Right hindlimb (tissue), 1 donor: ENCODE data around the gene GEMIN5.
"Not testable (repeated sequence)": the region's sequence is repeated elsewhere in the genome, so short reads cannot be mapped to it uniquely, and the experiment has no call there.

ENCODE experiments used
- DNase-seq: peaks from one replicate; pipeline ENCODE4 v3.0.0-alpha.2; 2018

GEMIN5 gene, protein sequence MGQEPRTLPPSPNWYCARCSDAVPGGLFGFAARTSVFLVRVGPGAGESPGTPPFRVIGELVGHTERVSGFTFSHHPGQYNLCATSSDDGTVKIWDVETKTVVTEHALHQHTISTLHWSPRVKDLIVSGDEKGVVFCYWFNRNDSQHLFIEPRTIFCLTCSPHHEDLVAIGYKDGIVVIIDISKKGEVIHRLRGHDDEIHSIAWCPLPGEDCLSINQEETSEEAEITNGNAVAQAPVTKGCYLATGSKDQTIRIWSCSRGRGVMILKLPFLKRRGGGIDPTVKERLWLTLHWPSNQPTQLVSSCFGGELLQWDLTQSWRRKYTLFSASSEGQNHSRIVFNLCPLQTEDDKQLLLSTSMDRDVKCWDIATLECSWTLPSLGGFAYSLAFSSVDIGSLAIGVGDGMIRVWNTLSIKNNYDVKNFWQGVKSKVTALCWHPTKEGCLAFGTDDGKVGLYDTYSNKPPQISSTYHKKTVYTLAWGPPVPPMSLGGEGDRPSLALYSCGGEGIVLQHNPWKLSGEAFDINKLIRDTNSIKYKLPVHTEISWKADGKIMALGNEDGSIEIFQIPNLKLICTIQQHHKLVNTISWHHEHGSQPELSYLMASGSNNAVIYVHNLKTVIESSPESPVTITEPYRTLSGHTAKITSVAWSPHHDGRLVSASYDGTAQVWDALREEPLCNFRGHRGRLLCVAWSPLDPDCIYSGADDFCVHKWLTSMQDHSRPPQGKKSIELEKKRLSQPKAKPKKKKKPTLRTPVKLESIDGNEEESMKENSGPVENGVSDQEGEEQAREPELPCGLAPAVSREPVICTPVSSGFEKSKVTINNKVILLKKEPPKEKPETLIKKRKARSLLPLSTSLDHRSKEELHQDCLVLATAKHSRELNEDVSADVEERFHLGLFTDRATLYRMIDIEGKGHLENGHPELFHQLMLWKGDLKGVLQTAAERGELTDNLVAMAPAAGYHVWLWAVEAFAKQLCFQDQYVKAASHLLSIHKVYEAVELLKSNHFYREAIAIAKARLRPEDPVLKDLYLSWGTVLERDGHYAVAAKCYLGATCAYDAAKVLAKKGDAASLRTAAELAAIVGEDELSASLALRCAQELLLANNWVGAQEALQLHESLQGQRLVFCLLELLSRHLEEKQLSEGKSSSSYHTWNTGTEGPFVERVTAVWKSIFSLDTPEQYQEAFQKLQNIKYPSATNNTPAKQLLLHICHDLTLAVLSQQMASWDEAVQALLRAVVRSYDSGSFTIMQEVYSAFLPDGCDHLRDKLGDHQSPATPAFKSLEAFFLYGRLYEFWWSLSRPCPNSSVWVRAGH (N-terminal part only)

DNA sequence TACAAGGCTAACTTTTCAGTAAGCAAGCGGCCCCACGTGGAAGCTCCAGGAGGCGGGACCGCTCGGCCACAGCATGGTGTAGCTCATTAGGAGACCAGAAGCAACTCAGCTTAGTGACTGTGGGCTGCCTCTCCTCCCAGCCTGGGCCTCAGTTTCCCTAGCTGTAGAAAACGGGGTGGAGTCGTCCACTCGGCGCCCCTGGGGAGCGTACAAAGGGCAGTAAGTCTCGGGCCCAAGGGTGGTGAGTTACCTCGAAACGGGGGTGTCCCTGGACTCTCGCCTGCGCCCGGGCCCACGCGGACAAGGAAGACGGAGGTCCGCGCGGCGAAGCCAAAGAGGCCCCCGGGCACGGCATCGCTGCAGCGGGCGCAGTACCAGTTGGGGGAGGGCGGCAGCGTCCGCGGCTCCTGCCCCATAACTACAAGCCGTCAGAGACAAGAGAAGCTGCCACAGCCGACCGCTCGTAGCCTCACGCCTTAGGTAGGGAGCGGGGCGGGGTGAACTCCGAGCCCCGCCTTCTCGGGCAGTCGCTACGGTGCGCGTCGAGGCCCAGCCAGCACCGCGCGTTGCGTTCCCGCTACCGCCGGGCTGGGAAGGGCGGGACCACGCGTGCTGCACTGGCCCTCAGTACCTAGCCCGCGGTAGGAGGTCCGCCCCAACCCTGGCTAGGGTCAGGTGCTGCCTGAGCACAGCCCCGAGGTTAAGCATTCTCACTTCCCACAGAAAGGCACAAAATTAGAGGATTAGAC lies at the start of gene GEMIN5:
Gene GEMIN5, minus strand, starts transcription at position 494 of the 749 bp plus-strand sequence. Its CDS starts 78 bp downstream, at position 416.
- DNase-seq, result peak; percentile 90

DNA sequence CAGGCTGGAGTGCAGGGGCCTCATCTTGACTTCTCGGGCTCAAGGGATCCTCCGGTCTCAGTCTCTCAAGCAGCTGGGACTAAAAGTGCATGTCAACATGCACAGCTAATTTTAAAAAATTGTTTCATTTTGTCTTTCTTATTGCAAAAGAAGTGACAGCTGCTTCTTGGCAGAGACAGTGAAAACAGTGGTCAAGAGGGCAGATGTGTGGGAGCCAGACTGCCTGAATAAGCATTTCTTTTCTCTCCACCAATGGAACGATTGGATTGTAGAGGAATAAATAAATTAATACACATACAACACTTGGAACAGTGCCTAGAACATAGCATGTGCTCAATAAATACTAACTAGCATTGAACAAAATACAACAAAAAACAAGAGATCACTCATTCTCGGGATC lies 48.1 kb upstream of the GEMIN5 start:
- DNase-seq, result no peak

DNA sequence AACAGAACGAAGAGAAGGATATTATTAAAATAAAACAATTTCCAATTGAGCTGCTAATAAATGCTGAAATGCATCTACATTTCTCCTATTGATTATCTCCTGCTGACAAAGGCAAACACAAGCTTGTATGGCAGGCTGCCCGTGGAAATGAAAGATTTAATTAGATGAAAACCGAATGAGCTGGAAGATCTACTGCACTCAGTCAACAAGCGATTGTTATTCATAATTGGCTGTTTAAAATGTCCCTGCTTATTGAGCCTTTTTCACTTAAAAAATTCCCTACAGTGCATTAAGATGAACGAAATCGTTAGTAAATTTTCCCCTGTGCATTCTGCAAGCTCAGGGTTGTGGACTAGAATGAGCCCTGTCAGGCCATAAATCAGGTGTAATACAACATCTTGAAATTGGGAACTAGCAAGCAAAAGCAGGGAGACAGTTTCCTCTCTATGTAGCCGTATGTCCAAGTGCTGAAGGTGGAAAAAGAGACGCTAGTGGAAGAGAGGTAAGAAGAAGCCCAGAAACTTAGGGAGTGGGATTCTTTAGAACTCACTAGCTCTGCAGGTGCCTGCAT lies 47.0 kb upstream of the GEMIN5 start:
- DNase-seq, result no peak

DNA sequence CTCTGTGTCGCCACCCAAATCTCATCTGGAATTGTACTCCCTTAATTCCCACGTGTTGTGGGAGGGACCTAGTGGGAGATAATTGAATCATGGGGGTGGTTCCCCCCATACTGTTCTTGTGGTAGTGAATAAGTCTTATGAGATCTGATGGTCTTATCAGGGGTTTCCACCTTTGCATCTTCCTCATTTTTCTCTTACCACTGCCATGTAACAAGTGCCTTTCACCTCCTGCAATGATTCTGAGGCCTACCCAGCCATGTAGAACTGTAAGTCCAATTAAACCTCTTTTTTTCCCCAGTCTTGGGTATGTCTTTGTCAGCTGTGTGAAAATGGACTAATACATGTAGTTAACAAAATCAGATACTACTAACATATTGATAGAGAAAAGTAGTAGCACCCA lies 40.3 kb upstream of the GEMIN5 start:
- DNase-seq, result not testable (repeated sequence)

DNA sequence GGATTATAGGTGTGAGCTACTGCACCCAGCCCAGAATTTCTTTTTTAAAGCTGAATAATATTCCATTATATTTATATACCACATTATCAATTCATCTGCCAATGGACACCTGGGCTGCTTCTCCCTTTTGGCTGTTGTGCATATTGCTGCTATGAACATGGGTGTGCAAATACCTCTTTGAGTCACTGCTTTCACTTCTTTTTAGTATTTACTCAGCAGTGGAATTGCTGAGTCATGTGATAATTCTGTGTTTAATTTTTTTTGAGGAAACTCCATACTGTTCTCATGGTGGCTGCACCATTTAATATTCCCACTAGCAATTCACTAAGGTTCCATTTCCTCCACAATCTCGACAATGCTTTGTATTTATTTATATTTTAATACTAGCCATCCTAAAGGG lies 39.4 kb upstream of the GEMIN5 start:
- DNase-seq, result no peak

DNA sequence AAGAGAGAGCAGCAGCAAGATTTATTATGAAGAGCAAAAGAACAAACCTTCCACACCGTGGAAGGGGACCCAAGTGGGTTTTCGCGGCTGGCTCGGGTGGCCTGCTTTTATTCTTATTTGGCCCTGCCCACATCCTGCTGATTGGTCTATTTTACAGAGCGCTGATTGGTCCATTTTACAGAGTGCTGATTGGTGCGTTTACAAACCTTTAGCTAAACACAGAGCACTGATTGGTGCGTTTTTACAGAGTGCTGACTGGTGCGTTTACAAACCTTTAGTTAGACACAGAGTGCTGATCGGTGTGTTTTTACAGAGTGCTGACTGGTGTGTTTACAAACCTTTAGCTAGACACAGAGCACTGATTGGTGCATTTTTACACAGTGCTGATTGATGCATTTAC lies 38.1 kb upstream of the GEMIN5 start:
- not testable (repeated sequence) for DNase-seq

DNA sequence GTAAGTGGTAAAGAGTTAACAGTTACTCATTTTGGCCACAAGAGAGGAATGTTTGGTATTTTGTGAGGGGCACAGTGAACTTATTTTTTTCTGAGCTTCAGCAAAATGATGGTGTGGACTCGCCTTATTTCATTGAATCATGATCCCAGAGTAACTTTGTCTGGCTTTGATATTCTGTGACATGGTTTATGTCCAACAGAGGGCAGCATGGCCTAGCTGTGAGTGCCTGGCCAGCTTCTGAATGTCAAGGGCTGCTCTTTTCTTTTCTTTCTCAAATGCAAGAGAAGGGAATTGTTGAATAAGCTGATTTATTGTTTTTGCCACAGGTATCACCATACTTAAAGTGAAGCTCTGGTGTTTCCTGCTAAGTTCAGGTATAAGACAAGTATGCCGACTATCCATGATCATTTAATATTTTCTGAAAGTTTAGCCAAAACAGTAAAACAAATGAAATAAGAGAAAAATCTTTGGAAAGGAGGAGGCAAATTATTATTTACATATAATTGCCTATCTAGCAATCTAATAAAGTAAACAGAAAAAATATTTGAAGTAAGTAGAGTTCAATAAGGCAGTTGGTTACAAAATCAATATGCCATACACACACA lies 34.6 kb upstream of the GEMIN5 start:
- DNase-seq, result no peak

DNA sequence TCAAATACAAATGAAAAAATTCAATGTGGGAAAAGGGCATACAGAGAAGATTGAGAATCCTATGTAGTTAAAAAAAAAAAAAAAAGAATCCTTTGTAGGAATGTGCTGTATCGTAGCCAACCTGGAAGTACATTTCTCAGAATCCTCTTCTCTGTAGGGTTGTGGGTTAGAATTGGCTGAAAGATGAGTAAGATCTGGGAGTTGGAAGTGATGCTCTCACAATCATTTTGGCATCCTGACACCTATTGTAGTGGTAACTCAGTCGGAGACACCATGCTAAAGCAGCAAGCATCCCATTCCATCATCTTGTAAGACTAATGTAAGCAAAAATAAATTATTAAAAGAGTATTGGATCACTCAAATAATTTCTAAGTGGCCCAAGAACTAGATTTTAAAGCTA lies 33.5 kb upstream of the GEMIN5 start:
- no peak for DNase-seq

DNA sequence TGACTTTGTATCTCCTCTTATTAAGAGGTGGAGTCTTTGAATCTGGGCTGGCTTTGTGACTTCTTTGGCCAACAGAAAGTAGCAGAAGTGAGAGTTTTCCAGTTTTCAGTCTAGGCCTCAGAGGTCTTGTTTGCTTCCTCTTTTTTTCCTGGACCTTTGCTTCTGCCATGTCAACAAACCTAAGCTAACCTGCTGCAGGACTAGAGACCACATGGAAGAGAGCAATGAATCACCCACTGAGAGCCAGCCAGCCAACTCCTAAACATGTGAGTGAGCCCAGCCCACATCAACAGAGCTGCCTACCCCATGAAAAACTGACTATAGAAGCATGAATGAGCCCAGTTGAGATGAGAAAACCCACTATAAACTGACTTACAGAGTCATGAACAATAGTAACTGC lies 32.7 kb upstream of the GEMIN5 start:
- no peak for DNase-seq

DNA sequence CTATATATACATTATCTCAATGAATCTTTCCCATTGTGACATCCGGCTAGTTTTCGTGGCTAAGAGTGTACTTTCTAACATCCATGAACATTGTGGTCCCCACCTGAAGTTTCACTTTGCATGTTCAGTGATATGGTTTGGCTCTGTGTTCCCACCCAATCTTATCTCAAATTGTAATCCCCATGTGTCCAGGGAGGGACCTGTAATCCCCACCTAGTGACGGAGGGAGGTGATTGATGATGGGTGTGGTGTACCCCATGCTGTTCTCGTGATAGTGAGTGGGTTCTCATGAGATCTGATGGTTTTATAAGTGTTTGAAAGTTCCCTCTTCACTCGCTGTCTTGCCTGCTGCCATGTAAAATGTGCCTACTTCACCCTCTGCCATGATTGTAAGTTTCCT lies 30.9 kb upstream of the GEMIN5 start:
- no peak for DNase-seq

DNA sequence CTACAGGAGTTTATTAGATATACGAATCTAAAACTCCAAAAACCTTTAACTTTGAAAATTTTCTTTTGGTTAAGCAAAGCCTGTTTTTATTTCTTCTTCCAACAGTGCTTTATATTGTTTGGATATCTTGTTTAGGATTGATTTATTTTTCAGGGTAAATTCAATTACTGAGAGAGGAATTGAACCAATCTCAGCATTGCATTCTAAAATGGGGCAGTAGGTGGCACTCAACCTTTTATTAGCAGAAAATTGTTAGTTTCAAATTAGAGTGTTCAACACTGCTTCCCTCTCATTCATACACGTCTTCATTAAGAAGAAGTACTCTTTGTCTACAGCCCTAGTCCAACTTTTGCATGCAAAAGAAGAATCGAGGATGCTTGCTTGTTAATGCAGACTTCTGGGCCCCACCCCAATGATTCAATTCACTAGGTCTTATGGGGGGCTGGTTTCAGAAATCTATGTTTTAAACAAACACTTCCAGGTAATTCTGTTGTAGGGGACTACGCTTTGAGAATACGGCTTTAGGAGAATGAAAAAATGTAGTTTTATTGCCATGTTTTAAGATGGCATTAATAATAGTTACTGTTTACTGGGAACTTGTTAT lies 29.5 kb upstream of the GEMIN5 start:
- DNase-seq, result no peak

DNA sequence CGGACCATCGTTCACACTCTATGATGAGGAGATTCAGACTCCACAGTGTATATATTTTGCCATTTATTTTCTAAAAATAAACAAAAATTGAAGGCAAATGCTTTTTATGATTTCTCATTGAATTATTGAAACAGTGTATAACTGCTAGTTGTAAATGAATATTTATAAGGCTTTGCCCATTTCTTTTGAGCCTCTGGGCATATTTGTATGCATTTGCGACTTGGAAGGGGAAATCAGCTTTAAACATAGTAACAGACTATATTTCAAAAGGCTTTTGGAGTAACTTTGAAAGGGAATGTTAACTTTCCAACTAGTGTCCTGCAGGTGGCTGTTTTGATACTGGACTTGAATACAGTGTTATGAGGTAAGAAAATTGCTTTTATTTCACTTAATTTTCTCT lies 28.9 kb upstream of the GEMIN5 start:
- no peak for DNase-seq

DNA sequence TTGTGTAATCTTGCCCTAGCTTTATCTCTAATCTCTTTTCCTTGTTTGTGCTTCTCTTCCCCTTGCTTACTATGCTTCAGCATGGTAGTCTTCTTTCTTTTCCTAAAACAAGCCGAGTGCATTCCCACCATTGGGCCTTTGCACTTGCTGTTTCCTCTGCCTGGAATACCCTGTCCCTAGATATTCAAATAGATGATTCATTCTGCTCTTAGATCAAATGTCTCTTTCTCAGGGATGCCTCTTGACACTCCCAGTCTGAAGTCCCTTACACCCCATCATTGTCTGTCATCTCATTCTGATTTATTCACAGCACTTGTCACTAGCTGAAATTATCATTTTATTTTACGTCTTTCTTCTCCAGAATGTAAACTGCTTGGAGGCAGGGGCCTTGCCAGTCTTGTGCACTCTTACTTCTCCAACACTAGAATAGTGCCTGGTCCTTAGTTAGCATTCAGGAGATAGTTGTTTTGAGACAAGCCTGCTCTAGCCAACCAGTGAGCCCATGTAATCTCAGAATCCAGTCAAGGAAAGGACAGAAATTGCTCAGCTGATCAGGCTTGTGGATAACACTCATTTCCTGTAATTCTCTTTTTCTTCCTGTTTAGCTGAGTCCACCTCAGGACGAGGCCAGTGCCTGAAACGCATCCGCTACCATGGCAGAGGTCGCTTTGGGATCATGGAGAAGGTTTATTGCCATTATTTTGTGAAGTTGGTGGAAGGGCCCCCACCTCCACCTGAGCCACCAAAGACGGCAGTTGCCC lies 28.2 kb upstream of the GEMIN5 start:
- DNase-seq, result no peak

DNA sequence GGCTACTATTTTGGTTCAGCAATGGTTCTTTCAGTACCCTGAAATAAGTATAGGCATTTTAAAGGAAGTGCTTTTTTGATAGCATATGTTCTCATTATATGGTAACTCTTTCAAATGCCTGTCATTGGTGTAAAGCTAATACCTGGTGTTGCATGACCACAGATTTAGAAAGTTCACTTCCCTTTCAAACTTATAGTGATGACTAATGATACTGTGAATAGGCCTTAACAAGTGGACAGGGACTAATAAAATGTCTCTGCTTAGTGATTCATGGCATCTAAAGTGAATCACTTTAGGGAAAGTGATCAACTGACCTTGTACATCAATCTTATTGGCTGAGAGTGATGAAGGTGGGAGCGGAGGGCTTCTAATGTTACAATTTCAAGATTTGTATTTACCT lies 24.5 kb upstream of the GEMIN5 start:
- no peak for DNase-seq

DNA sequence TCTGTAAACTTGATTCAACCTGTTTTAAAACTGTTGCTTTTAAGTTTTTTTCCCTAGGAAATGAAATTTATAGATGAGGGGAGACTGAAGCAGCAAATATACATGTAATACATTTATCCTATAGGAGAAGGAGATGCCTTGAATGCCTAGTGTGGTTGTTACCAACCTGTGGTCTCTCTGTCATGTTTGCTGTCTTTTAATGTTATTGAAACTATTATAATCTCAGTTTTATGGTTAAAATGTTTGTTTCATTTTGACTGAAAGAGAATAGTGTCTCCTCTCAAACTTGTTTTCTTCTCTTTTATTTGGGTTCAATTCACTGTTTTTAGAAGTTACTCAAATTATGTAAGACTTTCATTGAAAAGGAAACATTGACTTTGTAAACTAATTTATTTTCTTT lies 18.7 kb upstream of the GEMIN5 start:
- DNase-seq, result no peak

DNA sequence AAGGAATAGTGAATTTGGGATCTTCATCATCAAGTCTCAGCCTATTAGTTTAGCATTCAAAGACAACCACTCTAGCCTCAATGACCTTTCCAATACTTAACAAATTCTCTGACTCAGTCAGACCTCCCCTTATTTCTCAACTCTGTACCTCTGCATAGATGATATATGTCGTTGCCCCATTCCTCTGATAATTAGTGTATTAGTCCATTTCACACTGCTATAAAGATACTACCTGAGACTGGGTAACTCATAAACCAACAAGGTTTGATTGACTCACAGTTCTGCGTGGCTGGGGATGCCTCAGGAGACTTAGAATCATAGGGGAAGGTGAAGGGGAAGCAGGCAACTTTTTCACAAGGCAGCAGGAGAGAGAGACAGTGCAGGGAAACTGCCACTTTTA lies 11.8 kb upstream of the GEMIN5 start:
- no peak for DNase-seq

DNA sequence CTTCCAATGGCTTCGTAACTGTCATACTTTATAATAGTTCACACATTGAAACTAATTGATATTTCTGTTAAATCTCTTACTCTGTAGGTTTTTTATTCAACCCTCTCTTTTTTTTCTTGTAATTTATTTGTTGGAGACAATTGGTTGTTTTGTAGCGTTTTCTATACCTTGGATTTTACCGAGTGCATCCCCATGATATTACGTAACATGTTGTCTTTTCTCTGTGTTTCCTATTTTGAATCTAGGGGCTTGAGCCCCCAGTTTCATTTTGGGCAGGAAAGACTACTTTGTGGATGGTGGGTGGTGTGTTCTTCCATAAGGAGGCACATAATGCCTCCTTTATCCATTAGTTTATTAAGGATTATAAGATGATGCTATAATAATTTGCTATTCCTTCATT lies 10.3 kb upstream of the GEMIN5 start:
- DNase-seq, result no peak

DNA sequence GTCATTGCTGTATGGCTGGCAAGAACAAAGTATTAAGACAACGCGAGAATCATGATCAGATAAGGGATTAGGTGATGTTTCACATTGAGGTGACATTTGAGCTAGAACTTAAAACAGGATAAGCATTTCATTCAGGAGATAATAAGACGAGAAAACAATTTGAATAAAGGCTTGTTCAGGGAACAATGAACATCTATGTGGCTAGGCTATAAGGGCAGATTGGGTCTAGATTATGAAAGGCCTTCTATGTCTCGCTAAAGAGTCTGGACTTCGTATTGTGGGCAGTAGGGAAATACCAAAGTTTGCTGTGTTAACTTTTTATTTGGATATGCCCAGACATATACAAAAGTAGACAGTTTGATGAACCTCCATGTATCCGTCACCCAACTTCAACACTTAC lies 9.8 kb upstream of the GEMIN5 start:
- no peak for DNase-seq

DNA sequence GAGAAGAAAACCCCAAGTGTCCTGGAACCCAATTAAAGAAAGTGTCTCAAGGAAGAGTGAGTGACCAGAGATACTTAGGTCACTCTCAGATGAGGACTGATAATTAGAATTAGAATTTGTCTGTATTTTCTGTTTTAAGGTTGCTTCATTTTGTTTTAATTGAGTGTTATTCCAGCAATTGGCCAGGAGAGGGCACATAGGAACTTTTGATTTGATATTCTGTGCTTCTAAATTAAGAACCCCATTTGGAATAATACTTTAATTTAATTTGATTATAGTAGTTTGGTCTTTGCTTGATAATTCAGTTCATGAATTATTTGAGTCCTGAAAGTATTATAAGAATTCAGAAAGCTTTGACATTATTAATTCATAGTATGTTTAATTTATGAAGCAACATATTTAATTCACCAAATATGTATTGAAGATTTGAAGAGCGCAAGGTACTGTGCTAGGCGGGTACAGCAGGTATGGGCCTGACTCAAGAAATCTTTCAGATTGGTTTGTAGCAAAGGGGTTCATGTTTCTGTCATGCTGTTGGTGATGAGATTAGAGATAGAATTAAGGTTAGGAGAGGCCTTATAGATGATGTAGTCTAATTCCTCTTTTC lies 7.8 kb upstream of the GEMIN5 start:
- no peak for DNase-seq

DNA sequence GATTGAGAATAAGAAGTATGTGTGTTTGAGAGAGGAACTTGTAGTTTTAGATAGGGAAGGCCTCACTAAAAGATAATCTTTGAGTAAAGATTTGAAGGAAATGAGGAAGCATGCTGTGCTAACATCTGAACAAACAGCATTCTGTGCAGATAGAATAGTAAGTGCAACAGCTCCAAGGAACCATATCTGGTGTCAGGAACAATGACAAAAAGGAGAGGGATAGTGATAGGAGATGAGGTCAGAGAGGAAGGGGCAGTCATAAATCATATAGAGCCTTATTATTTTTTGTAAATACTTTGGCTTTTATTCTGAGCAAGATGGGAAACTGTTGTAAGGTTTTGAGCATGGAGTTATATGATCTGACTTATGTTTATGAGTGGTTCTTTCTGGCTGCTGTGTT lies 6.7 kb upstream of the GEMIN5 start:
- DNase-seq, result no peak
